Measurements from ENCODE around the gene GNB1L.

GNB1L gene

DNA sequence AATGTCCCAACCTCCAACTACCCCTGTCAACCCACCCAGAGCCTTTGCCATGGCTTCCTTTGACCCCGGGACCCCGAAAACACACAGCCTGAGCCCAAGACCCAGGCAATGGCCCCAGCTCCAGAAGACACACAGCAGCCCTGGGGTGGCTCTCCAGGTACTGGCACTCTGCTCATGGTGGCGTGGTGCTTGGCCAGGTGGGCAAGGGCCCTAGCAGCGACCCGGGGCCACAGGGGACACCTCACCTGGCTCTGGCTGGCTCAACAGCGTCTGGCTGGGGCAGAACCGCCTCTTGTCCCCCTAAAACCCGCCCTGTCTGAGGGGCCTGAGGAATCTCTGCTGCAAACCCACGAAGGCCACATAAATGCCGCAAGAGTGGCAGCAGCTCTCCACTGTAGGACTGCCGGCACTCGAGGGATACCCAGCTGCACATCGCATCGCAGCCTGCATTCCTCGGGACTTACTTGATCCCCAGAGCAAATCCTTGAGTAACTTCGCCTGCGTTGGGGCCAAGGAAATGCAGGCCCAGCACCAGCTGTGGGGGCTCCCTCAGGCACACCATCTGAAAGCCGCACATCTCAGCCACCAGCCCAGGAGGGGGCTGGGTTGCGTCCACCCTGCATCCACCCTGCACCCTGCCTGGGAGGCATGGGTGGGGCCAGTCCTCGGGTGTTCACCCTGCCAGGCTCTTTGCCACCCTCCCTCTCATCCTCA is 23.1 kb upstream of the GNB1L start:
- no peak for DNase-seq (ENCODE audit: extremely low read depth, low read depth)
- TF ChIP-seq, protein P1, sequence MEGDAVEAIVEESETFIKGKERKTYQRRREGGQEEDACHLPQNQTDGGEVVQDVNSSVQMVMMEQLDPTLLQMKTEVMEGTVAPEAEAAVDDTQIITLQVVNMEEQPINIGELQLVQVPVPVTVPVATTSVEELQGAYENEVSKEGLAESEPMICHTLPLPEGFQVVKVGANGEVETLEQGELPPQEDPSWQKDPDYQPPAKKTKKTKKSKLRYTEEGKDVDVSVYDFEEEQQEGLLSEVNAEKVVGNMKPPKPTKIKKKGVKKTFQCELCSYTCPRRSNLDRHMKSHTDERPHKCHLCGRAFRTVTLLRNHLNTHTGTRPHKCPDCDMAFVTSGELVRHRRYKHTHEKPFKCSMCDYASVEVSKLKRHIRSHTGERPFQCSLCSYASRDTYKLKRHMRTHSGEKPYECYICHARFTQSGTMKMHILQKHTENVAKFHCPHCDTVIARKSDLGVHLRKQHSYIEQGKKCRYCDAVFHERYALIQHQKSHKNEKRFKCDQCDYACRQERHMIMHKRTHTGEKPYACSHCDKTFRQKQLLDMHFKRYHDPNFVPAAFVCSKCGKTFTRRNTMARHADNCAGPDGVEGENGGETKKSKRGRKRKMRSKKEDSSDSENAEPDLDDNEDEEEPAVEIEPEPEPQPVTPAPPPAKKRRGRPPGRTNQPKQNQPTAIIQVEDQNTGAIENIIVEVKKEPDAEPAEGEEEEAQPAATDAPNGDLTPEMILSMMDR (IDR thresholded peaks at IDR 0.05; ENCODE audit: low read depth, low read length): no peak

GRCh38 chr22:19876941-19877625 is 22.4 kb upstream of the GNB1L start:
- DNase-seq (ENCODE audit: extremely low read depth, low read depth): no peak
- TF ChIP-seq, protein P1 (IDR thresholded peaks at IDR 0.05; ENCODE audit: low read depth, low read length): no peak

- no peak for DNase-seq (ENCODE audit: extremely low read depth, low read depth)
- TF ChIP-seq, protein P1 (IDR thresholded peaks at IDR 0.05; ENCODE audit: low read depth, low read length): no peak
Measured at GRCh38 chr22:19876314-19876940, 21.8 kb upstream of the GNB1L start.

DNA sequence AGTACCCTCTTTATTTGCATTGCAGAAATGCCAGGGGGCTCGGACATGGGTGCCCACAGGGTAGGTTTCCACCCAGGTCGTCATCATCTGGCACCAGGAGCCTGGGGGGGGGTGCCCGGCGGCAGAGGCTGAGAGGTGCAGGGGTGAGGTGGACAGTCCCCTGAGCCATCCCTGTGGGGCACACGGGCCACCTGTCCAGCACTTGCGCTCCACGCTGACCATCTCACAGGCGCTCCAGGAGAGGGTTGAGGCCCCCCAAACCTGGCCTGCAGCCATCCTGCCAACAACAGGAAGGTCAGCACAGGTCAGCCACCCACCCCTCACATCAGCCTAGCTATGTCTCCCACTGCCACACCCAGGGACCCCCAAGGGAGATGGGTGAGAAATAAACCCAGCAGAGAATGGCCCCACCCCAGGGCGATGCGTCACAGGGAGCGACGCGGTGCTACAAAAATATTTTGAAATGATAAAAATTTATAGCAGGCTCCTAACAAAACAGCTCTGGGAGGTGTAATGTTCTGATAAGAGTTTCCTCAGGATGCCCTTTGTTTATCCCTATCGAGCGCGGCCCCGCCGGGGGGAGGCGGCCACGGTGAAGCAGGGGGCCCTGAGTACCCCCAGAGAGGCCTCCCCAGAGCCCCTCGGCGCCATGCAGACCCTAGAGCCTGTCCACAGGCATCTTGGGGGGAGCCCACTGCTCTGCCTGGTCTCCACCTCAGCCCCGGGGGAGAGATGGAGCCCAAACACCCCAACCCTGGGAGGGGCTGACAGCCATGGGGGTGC is 21.0 kb upstream of the GNB1L start:
- TF ChIP-seq, protein P1 (IDR thresholded peaks at IDR 0.05; ENCODE audit: low read depth, low read length): no peak
- no peak for DNase-seq (ENCODE audit: extremely low read depth, low read depth)

GRCh38 chr22:19875061-19875530 is 20.4 kb upstream of the GNB1L start:
- TF ChIP-seq, protein P1 (IDR thresholded peaks at IDR 0.05; ENCODE audit: low read depth, low read length): no peak
- no peak for DNase-seq (ENCODE audit: extremely low read depth, low read depth)

DNA sequence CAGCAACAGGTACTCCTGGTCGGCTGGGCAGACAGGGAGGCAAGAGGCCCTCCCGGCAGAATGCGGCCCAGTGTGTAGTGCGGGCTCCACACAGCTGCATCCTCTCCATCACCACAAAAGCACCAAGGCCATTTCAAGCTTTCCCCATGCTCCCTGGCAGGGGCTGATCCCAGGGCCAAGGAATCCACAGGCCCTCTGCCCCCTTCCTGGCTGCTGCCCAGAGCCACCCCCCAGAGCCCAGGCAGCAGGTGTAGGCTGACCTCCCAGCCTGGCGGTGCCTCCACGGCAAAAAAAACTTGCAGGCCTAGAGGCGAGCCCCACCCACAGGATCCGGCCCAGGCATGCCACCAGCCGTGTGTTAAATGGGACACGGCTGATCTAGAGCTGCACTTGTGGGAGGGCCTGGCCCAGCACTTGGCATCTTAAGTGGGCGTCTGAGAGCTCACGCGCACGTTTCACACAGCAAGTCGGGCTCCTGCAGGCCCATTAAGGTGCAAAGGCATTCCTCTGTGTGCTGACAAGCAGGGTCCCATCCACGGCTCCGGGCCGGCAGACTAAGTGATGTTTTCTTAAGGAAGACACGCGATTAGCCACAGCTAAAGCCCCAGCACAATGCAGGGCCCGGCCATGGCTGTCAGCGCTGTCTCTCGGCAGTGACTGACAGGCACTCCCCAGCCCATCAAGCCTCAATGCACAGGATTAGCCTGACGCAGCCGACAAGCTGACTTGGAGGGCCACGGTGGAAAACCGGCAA is 19.8 kb upstream of the GNB1L start:
- DNase-seq (ENCODE audit: extremely low read depth, low read depth): no peak
- TF ChIP-seq, protein P1 (IDR thresholded peaks at IDR 0.05; ENCODE audit: low read depth, low read length): no peak

All from AG09319 (cell line).